ENCODE data around the gene TBX18. TPM values are rescaled to one million over a fixed set of nuclear protein-coding genes. Genes with fewer than 3 reads are reported as not detected.

TBX18 gene
- polyA plus RNA-seq, 1 experiment: 0.69 TPM

DNA sequence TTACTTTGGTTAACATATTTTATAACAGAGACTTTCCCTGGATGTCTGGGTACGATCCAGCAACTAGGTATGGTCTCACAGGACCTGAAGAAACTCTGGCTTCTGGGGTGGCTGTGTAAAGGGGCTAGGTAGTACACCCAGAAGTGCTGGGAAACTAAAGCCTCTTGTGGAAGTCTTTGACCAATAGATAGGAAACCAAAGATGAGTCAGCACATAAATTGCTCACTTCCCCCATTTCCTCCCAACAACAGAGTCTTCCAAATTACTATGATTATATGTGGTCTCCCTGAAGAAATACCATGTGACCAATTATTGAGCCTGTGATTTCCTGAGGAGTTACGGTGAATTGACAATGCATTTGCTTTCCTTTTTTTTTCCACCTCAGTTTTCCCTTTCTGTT, 26.8 kb upstream of the TBX18 start:
- Histone ChIP-seq H3K27me3 (ENCODE audit: control insufficient read depth, insufficient read depth, low read length) (no peaks in the 10 kb centered on the region), H3K27ac (ENCODE audit: low read depth, low read length) (no peak overlapping the region), H3K9me3 (ENCODE audit: control insufficient read depth, insufficient read depth, low read length) (no peaks in the 10 kb centered on the region), H3K4me3 (ENCODE audit: low read depth, low read length) (no peak overlapping the region)
- ChIA-PET CTCF (interaction anchor here (0.5 kb wide), 1 partner anchor 15 kb away, joined by 3 read pairs; no protein-coding TSS in a partner anchor), POLR2A (no interaction called here)
- TF ChIP-seq, protein P1, sequence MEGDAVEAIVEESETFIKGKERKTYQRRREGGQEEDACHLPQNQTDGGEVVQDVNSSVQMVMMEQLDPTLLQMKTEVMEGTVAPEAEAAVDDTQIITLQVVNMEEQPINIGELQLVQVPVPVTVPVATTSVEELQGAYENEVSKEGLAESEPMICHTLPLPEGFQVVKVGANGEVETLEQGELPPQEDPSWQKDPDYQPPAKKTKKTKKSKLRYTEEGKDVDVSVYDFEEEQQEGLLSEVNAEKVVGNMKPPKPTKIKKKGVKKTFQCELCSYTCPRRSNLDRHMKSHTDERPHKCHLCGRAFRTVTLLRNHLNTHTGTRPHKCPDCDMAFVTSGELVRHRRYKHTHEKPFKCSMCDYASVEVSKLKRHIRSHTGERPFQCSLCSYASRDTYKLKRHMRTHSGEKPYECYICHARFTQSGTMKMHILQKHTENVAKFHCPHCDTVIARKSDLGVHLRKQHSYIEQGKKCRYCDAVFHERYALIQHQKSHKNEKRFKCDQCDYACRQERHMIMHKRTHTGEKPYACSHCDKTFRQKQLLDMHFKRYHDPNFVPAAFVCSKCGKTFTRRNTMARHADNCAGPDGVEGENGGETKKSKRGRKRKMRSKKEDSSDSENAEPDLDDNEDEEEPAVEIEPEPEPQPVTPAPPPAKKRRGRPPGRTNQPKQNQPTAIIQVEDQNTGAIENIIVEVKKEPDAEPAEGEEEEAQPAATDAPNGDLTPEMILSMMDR (IDR thresholded peaks at IDR 0.05; ENCODE audit: low read depth, low read length): no peak
- DNase-seq (ENCODE audit: low read depth, low spot score): no peak

DNA sequence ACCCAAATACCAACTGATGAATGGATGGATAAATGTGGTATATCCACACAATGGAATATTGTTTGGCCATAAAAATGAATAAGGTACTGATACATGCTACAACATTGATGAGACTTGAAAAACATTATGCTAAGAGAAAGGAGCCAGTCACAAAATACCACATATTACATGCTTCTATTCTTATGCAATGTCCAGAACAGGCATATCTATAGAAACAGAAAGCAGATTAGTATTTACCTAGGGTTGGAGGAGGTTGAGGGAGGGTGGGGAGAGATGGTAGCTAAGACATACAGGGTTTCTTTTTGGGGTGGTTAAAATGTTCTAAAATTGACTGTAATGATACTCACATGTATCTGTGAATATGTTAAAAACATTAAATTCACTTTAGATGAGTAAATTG, 24.8 kb upstream of the TBX18 start:
- H3K9me3 ChIP-seq (ENCODE audit: control insufficient read depth, insufficient read depth, low read length): no peaks in the 10 kb centered on the region
- ChIA-PET POLR2A (no interaction called here), CTCF (no interaction called here)
- TF ChIP-seq, protein P1 (IDR thresholded peaks at IDR 0.05; ENCODE audit: low read depth, low read length): no peak
- no peak for DNase-seq (ENCODE audit: low read depth, low spot score)
- H3K4me3 ChIP-seq (ENCODE audit: low read depth, low read length): no peak overlapping the region
- no peak overlapping the region for H3K27ac ChIP-seq (ENCODE audit: low read depth, low read length)
- no peaks in the 10 kb centered on the region for H3K27me3 ChIP-seq (ENCODE audit: control insufficient read depth, insufficient read depth, low read length)

DNA sequence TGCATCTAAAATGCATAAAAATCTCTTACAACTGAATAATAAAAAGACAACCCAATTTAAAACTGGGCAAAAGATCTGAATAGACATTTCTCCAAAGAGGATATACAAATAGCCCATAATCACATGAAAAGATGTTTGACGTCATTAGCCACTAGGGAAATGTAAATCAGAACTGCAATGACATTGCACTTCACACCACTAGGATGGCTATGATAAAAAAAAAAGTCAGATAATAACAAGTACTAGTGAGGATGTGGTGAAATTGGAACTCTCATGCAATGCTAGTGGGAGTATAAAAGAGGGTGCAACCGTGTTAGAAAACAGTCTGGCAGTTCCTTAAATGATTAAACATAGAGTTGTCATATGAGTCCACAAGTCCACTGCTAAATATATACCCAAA, 24.3 kb upstream of the TBX18 start:
- ChIA-PET POLR2A (no interaction called here), CTCF (no interaction called here)
- Histone ChIP-seq H3K4me3 (ENCODE audit: low read depth, low read length) (no peak overlapping the region), H3K27ac (ENCODE audit: low read depth, low read length) (no peak overlapping the region), H3K9me3 (ENCODE audit: control insufficient read depth, insufficient read depth, low read length) (no peaks in the 10 kb centered on the region), H3K27me3 (ENCODE audit: control insufficient read depth, insufficient read depth, low read length) (no peaks in the 10 kb centered on the region)
- no peak for DNase-seq (ENCODE audit: low read depth, low spot score)
- TF ChIP-seq, protein P1 (IDR thresholded peaks at IDR 0.05; ENCODE audit: low read depth, low read length): no peak

- ChIA-PET POLR2A (no interaction called here), CTCF (no interaction called here)
- DNase-seq (ENCODE audit: low read depth, low spot score): no peak
- TF ChIP-seq, protein P1 (IDR thresholded peaks at IDR 0.05; ENCODE audit: low read depth, low read length): no peak
- Histone ChIP-seq H3K27ac (ENCODE audit: low read depth, low read length) (no peak overlapping the region), H3K4me3 (ENCODE audit: low read depth, low read length) (no peak overlapping the region), H3K9me3 (ENCODE audit: control insufficient read depth, insufficient read depth, low read length) (no peaks in the 10 kb centered on the region), H3K27me3 (ENCODE audit: control insufficient read depth, insufficient read depth, low read length) (no peaks in the 10 kb centered on the region)
Measured at GRCh38 chr6:84785671-84786070, 21.3 kb upstream of the TBX18 start.

DNA sequence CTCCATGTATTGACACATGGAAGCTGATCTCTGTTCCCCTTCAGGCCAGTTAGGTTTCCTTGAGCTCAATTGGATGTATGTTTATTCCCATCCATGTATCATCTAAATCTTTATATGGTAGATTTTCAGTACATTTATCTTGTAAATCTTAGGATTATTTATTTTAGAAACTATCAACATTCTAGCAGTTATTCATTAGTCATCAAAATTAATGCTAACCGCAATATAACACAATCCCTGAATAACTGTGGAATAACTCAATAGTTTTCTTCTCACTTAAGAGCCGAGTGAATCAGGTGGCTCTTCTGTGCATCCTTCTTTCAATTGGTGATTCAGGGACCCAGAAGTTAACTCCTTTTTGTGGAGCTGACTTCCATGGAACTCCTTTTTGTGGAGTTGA, 15.5 kb upstream of the TBX18 start:
- Histone ChIP-seq H3K4me3 (ENCODE audit: low read depth, low read length) (no peak overlapping the region), H3K27me3 (ENCODE audit: control insufficient read depth, insufficient read depth, low read length) (peaks cover 23% of the 10 kb centered on the region), H3K9me3 (ENCODE audit: control insufficient read depth, insufficient read depth, low read length) (no peaks in the 10 kb centered on the region), H3K27ac (ENCODE audit: low read depth, low read length) (no peak overlapping the region)
- TF ChIP-seq, protein P1 (IDR thresholded peaks at IDR 0.05; ENCODE audit: low read depth, low read length): no peak
- ChIA-PET CTCF (interaction anchor here (1.1 to 1.6 kb wide), 2 partner anchors 12 to 351 kb away, joined by 3 to 4 read pairs; no protein-coding TSS in a partner anchor), POLR2A (no interaction called here)
- no peak for DNase-seq (ENCODE audit: low read depth, low spot score)

All from AG04450 (cell line).